Loucy (cell line): ENCODE results near the gene STARD13.

Experiments
- H2AFZ ChIP-seq: fragments of 200-600 bp; sonication (generic); 2 replicates; pipeline ENCODE4 v1.6.0; 2016; ENCODE audit warnings: antibody characterized with exemption, mild to moderate bottlenecking, low read length, moderate library complexity
- H3F3A ChIP-seq: fragments of 200-600 bp; 2 replicates; pipeline ENCODE4 v1.6.0; 2016; ENCODE audit warnings: antibody characterized with exemption, low read depth, mild to moderate bottlenecking
- H3K27me3 ChIP-seq: fragments of 200-600 bp; sonication (generic); 2 replicates; pipeline ENCODE4 v1.6.1; 2014; ENCODE audit warnings: low read length, mild to moderate bottlenecking; ENCODE audit not compliant: insufficient read depth, poor library complexity, severe bottlenecking
- H3K36me3 ChIP-seq: fragments of 200-600 bp; sonication (generic); 2 replicates; pipeline ENCODE4 v1.6.1; 2016; ENCODE audit warnings: low read length; ENCODE audit not compliant: insufficient read depth
- H3K4me1 ChIP-seq: fragments of 200-600 bp; sonication (generic); 2 replicates; pipeline ENCODE4 v1.5.1; 2014; ENCODE audit warnings: low read length, mild to moderate bottlenecking; ENCODE audit not compliant: insufficient read depth, poor library complexity, severe bottlenecking
- H3K4me2 ChIP-seq: fragments of 200-600 bp; sonication (generic); 2 replicates; pipeline ENCODE4 v1.6.0; 2014; ENCODE audit warnings: antibody characterized with exemption, low read length, low read depth, mild to moderate bottlenecking; ENCODE audit not compliant: poor library complexity, severe bottlenecking
- H3K4me3 ChIP-seq: fragments of 200-600 bp; sonication (generic); 2 replicates; pipeline ENCODE4 v1.5.1; 2014; ENCODE audit warnings: low read length, mild to moderate bottlenecking, mixed read lengths; ENCODE audit not compliant: poor library complexity, severe bottlenecking
- H3K79me2 ChIP-seq: fragments of 200-600 bp; sonication (generic); 2 replicates; pipeline ENCODE4 v1.6.1; 2014; ENCODE audit warnings: low read length; ENCODE audit not compliant: insufficient read depth
- H3K9ac ChIP-seq: fragments of 200-600 bp; sonication (generic); 2 replicates; pipeline ENCODE4 v1.6.0; 2014; ENCODE audit warnings: mild to moderate bottlenecking, low read depth, low read length, moderate library complexity; ENCODE audit not compliant: poor library complexity, severe bottlenecking
- H3K9me2 ChIP-seq: fragments of 200-600 bp; sonication (generic); replicated peaks from 2 replicates; pipeline ENCODE4 v1.6.1; 2016; ENCODE audit warnings: low read depth, low read length, mixed read lengths
- H3K9me3 ChIP-seq: fragments of 200-600 bp; sonication (generic); 2 replicates; pipeline ENCODE4 v1.6.1; 2014; ENCODE audit warnings: mild to moderate bottlenecking, antibody characterized with exemption, low read length, low read depth; ENCODE audit not compliant: insufficient read depth
- H4K20me1 ChIP-seq: fragments of 200-600 bp; sonication (generic); 2 replicates; pipeline ENCODE4 v1.6.0; 2014; ENCODE audit warnings: antibody characterized with exemption, low read length, mild to moderate bottlenecking; ENCODE audit not compliant: insufficient read depth, poor library complexity, severe bottlenecking
- CTCF ChIP-seq: fragments of 200-600 bp; sonication (generic); conservative IDR thresholded peaks from 2 replicates; pipeline ENCODE4 v1.5.1; 2014; ENCODE audit warnings: mild to moderate bottlenecking, antibody characterized with exemption, low read length
- EZH2phosphoT487 ChIP-seq: fragments of 200-600 bp; IDR thresholded peaks from 2 replicates; pipeline ENCODE4 v1.6.1; 2018; ENCODE audit warnings: antibody characterized with exemption, mild to moderate bottlenecking, moderate library complexity, borderline replicate concordance

Gene STARD13

DNA sequence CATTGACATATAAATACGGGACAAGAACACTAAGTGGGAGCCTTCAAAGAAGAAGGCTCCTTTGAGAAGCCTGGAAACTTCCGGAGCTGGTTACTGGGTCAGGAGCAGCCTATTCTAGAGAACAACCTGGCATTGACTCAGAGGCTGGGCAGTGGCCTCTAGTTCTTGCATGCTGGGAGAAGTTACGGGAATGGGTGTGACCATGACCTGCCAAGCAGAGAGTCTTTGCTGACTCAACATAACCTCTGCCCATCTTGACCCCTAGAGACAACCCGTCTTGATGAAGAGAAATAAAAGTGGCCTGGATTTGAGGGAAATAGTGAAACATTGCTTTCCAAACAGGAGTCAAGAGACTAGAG, 21.0 kb downstream of the STARD13 start:
- no peak overlapping the region for H3K4me3 ChIP-seq
- H3F3A ChIP-seq = no peaks in the 10 kb centered on the region
- no peak overlapping the region for H3K4me2 ChIP-seq
- H3K9me3 ChIP-seq = no peaks in the 10 kb centered on the region
- H3K27me3 ChIP-seq = no peaks in the 10 kb centered on the region
- no peak overlapping the region for H2AFZ ChIP-seq
- H3K9me2 ChIP-seq = no peaks in the 10 kb centered on the region
- no peaks in the 10 kb centered on the region for H3K79me2 ChIP-seq
- TF ChIP-seq EZH2phosphoT487 (no peak), CTCF (no peak)
- no peaks in the 10 kb centered on the region for H3K36me3 ChIP-seq
- no peaks in the 10 kb centered on the region for H4K20me1 ChIP-seq
- H3K4me1 ChIP-seq = no peaks in the 10 kb centered on the region
- H3K9ac ChIP-seq = no peak overlapping the region

GRCh38 chr13:33263976-33264619, 21.5 kb downstream of the STARD13 start:
- H3K4me1 ChIP-seq = no peaks in the 10 kb centered on the region

GRCh38 chr13:33263484-33263883, 22.1 kb downstream of the STARD13 start:
- Histone ChIP-seq H3K4me3 (no peak overlapping the region), H3K4me2 (no peak overlapping the region), H3K36me3 (no peaks in the 10 kb centered on the region), H3K27me3 (no peaks in the 10 kb centered on the region), H3K9ac (no peak overlapping the region), H3K79me2 (no peaks in the 10 kb centered on the region), H3K4me1 (no peaks in the 10 kb centered on the region), H3K9me2 (no peaks in the 10 kb centered on the region), H3K9me3 (no peaks in the 10 kb centered on the region), H4K20me1 (no peaks in the 10 kb centered on the region), H2AFZ (no peak overlapping the region), H3F3A (no peaks in the 10 kb centered on the region)
- TF ChIP-seq EZH2phosphoT487 = no peak

More at GRCh38 chr13:33263976-33264619, 21.5 kb downstream of the STARD13 start:
- no peak overlapping the region for H3K9ac ChIP-seq
- no peaks in the 10 kb centered on the region for H3K79me2 ChIP-seq
- H3K36me3 ChIP-seq = no peaks in the 10 kb centered on the region
- no peak overlapping the region for H3K4me2 ChIP-seq
- H2AFZ ChIP-seq = no peak overlapping the region
- H3K4me3 ChIP-seq = no peak overlapping the region
- no peaks in the 10 kb centered on the region for H3K27me3 ChIP-seq
- no peaks in the 10 kb centered on the region for H3F3A ChIP-seq
- no peaks in the 10 kb centered on the region for H3K9me3 ChIP-seq
- no peaks in the 10 kb centered on the region for H3K9me2 ChIP-seq
- TF ChIP-seq EZH2phosphoT487 = no peak
- TF ChIP-seq CTCF = no peak
- no peaks in the 10 kb centered on the region for H4K20me1 ChIP-seq

DNA sequence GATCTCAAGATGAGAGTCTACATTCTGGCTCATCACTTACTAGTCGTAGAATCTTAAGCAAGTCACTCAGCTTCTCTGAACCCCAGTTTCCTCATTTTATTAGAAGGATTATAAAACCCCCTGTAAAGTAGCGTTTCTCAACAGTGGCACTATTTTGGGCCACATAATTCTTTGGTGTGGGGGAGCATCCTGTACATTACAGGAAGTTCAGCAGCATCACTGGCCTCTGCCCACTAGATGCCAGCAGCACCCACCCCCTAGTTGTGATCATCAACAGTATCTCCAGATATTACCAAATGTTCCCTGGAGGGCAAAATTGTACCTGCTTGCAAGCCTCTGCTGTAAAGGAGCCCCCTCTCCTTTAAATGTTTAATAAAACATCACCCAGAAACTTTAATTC, 22.6 kb downstream of the STARD13 start:
- Histone ChIP-seq H3K9me2 (no peaks in the 10 kb centered on the region), H3K79me2 (no peaks in the 10 kb centered on the region), H3K4me3 (no peak overlapping the region), H3K9ac (no peak overlapping the region), H3K4me2 (no peak overlapping the region), H3K9me3 (no peaks in the 10 kb centered on the region), H3K4me1 (no peaks in the 10 kb centered on the region), H4K20me1 (no peaks in the 10 kb centered on the region), H3F3A (no peaks in the 10 kb centered on the region), H2AFZ (no peak overlapping the region), H3K27me3 (no peaks in the 10 kb centered on the region), H3K36me3 (no peaks in the 10 kb centered on the region)
- TF ChIP-seq CTCF (peak; percentile 26; the same call in 1 of the 2 replicates), EZH2phosphoT487 (no peak)
